IPS DF 19.7 (cell line): ENCODE data around the gene PPP1R17.

Source experiments
- DNase-seq: peaks from one replicate; pipeline ENCODE4 v3.0.0-alpha.2; 2013; ENCODE audit warnings: low read depth, low spot score

The PPP1R17 gene

GRCh38 chr7:31699050-31699449 lies 12.0 kb downstream of the PPP1R17 start:
- no peak for DNase-seq

- no peak for DNase-seq
Observed at GRCh38 chr7:31702354-31702753, 15.3 kb downstream of the PPP1R17 start.

GRCh38 chr7:31705377-31705776 lies 18.4 kb downstream of the PPP1R17 start:
- no peak for DNase-seq

- no peak for DNase-seq
Observed at GRCh38 chr7:31707089-31707488, 20.1 kb downstream of the PPP1R17 start.

- peak; percentile 89 for DNase-seq
Observed at GRCh38 chr7:31710171-31710570, 23.2 kb downstream of the PPP1R17 start.

- no peak for DNase-seq
Observed at GRCh38 chr7:31716355-31716754, 29.3 kb downstream of the PPP1R17 start.

GRCh38 chr7:31720366-31720765 lies 33.4 kb downstream of the PPP1R17 start:
- no peak for DNase-seq

GRCh38 chr7:31724696-31725095 lies 37.7 kb downstream of the PPP1R17 start:
- no peak for DNase-seq

- DNase-seq, result no peak
Observed at GRCh38 chr7:31729195-31729804, 42.3 kb downstream of the PPP1R17 start.

GRCh38 chr7:31734456-31734855 lies 47.4 kb downstream of the PPP1R17 start:
- DNase-seq, result no peak

GRCh38 chr7:31735991-31736982 lies 49.3 kb downstream of the PPP1R17 start:
- peak; percentile 47 for DNase-seq

- DNase-seq, result no peak
Observed at GRCh38 chr7:31741852-31742251, 54.8 kb downstream of the PPP1R17 start.

- DNase-seq, result no peak
Observed at GRCh38 chr7:31744294-31744874, 57.4 kb downstream of the PPP1R17 start.

GRCh38 chr7:31747553-31747952 lies 60.5 kb downstream of the PPP1R17 start:
- DNase-seq, result no peak

GRCh38 chr7:31748084-31748483 lies 61.1 kb downstream of the PPP1R17 start:
- no peak for DNase-seq

- DNase-seq, result no peak
Observed at GRCh38 chr7:31751726-31752125, 64.7 kb downstream of the PPP1R17 start.
